Thoracic aorta (tissue), 2 donors: Measurements from ENCODE around the gene MFGE8. TPM values are rescaled to one million over a fixed set of nuclear protein-coding genes. Genes with fewer than 3 reads are reported as not detected.

Experiments used
- ATAC-seq: fragments of 150-250 bp; one replicate; pipeline ENCODE4 v1.8.0; 2017; ENCODE audit warnings: low read depth; ENCODE audit not compliant: insufficient number of reproducible peaks, low FRiP score
- DNase-seq: peaks from one replicate; pipeline ENCODE4 v3.0.0-alpha.2; 2020; ENCODE audit warnings: low spot score
- H3K27ac ChIP-seq, 2 donors: fragments of 200-600 bp; sonication (generic); 1 replicate in 1 of 2; 2 replicates in 1 of 2; pipeline ENCODE4 v1.5.1; 2016; ENCODE audit warnings: mild to moderate bottlenecking in 2 of 2, moderate library complexity in 2 of 2
- H3K27me3 ChIP-seq: fragments of 200-600 bp; sonication (generic); replicated peaks from 2 replicates; pipeline ENCODE4 v1.6.0; 2016; ENCODE audit warnings: mild to moderate bottlenecking; ENCODE audit not compliant: insufficient read depth
- H3K36me3 ChIP-seq: fragments of 200-600 bp; sonication (generic); one replicate; pipeline ENCODE4 v1.5.1; 2016
- H3K4me1 ChIP-seq, 2 donors: fragments of 200-600 bp; sonication (generic); 1 replicate in 1 of 2; 2 replicates in 1 of 2; pipeline versions ENCODE4 v1.5.1 to v1.6.0; 2016; ENCODE audit warnings: low read depth in 2 of 2, mild to moderate bottlenecking in 1 of 2; ENCODE audit not compliant: control insufficient read depth in 1 of 2
- H3K4me3 ChIP-seq: fragments of 200-600 bp; sonication (generic); 2 replicates; pipeline ENCODE4 v1.5.1; 2016; ENCODE audit warnings: mild to moderate bottlenecking
- H3K9me3 ChIP-seq: fragments of 200-600 bp; sonication (generic); 2 replicates; pipeline ENCODE4 v1.5.1; 2016
- total RNA-seq, 2 donors: library from RNA; depleted of rRNA; stranded (reverse); fragments of >200 nt; gene quantifications; one replicate each; pipeline versions ENCODE4 v1.1.0 to v1.2.3, GENCODE V29; 2016
- TF ChIP-seq, protein P1 (sequence below): fragments of 200-600 bp; sonication (generic); IDR thresholded peaks from one replicate; pipeline ENCODE4 v1.5.1; 2019; ENCODE audit warnings: antibody characterized with exemption

The MFGE8 gene
- total RNA-seq, 2 donors from 2014 or later: 1,687 to 3,053 TPM

- Histone ChIP-seq H3K36me3 (peaks cover 75% of the 10 kb centered on the region), H3K27me3 (no peaks in the 10 kb centered on the region), H3K9me3 (no peaks in the 10 kb centered on the region), H3K4me3 (peak overlapping the region; percentile 21), H3K4me1 (peaks cover 44 to 99% of the 10 kb centered on the region in 2 donors), H3K27ac (peak overlapping the region; percentile 34 to 98)
- TF ChIP-seq, protein P1, sequence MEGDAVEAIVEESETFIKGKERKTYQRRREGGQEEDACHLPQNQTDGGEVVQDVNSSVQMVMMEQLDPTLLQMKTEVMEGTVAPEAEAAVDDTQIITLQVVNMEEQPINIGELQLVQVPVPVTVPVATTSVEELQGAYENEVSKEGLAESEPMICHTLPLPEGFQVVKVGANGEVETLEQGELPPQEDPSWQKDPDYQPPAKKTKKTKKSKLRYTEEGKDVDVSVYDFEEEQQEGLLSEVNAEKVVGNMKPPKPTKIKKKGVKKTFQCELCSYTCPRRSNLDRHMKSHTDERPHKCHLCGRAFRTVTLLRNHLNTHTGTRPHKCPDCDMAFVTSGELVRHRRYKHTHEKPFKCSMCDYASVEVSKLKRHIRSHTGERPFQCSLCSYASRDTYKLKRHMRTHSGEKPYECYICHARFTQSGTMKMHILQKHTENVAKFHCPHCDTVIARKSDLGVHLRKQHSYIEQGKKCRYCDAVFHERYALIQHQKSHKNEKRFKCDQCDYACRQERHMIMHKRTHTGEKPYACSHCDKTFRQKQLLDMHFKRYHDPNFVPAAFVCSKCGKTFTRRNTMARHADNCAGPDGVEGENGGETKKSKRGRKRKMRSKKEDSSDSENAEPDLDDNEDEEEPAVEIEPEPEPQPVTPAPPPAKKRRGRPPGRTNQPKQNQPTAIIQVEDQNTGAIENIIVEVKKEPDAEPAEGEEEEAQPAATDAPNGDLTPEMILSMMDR: no peak
- DNase-seq (no peak), ATAC-seq (no peak)
Observed at GRCh38 chr15:88905576-88905975, 7.6 kb downstream of the MFGE8 start.

- Histone ChIP-seq H3K27ac (peak overlapping the region; percentile 34 to 98), H3K9me3 (no peaks in the 10 kb centered on the region), H3K4me1 (peaks cover 44 to 96% of the 10 kb centered on the region in 2 donors), H3K27me3 (no peaks in the 10 kb centered on the region), H3K36me3 (peaks cover 77% of the 10 kb centered on the region), H3K4me3 (peak overlapping the region; percentile 21)
- no peak for DNase-seq
- peak; percentile 69 for ATAC-seq
- TF ChIP-seq, protein P1: peak; percentile 99
Observed at GRCh38 chr15:88904624-88905327, 8.4 kb downstream of the MFGE8 start.

- peak overlapping the region; percentile 21 for H3K4me3 ChIP-seq
- TF ChIP-seq, protein P1: no peak
- H3K27me3 ChIP-seq: no peaks in the 10 kb centered on the region
- peak overlapping the region; percentile 34 to 98 for H3K27ac ChIP-seq
- ATAC-seq: no peak
- H3K36me3 ChIP-seq: peaks cover 71% of the 10 kb centered on the region
- no peak for DNase-seq
- no peaks in the 10 kb centered on the region for H3K9me3 ChIP-seq
- peaks cover 43 to 96% of the 10 kb centered on the region in 2 donors for H3K4me1 ChIP-seq
Observed at GRCh38 chr15:88904257-88904623, 8.9 kb downstream of the MFGE8 start.

DNA sequence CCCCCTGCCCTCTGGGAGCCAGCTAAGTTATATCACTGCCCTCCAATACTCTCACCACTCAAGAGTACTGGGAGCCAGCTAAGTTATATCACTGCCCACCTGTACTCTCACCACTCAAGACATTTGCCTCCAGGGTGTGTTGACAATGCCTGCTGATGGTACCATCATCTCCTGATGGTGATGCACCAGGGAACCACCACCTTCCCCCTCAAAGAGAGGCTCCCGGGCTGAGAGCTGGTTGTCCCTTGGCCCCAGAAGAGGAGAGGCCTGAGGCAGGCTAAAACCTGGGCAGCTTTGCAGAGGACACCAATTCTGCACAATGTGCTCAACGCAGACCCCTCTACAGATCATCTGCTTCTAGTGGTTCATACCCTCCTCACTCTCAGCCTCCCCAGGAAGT lies 10.3 kb downstream of the MFGE8 start:
- Histone ChIP-seq H3K4me3 (no peak overlapping the region), H3K27ac (peak overlapping the region; percentile 34 to 98), H3K27me3 (no peaks in the 10 kb centered on the region), H3K9me3 (no peaks in the 10 kb centered on the region), H3K4me1 (peaks cover 29 to 96% of the 10 kb centered on the region in 2 donors), H3K36me3 (peaks cover 60% of the 10 kb centered on the region)
- DNase-seq (no peak), ATAC-seq (no peak)
- TF ChIP-seq, protein P1: no peak

- DNase-seq: no peak
- Histone ChIP-seq H3K4me1 (peaks cover 31 to 96% of the 10 kb centered on the region in 2 donors), H3K27ac (peak overlapping the region; percentile 34 to 98), H3K36me3 (peaks cover 60% of the 10 kb centered on the region), H3K9me3 (no peaks in the 10 kb centered on the region), H3K27me3 (no peaks in the 10 kb centered on the region), H3K4me3 (no peak overlapping the region)
- ATAC-seq: no peak
- TF ChIP-seq, protein P1: no peak
Observed at GRCh38 chr15:88902221-88902835, 10.9 kb downstream of the MFGE8 start.
